ENCODE measurements around the gene ARMC9. TPM values are rescaled to one million over a fixed set of nuclear protein-coding genes. Genes with fewer than 3 reads are reported as not detected.

The ARMC9 gene
- total and polyA plus RNA-seq, 8 donors = 4.5 to 114 (median 11.0) TPM

DNA sequence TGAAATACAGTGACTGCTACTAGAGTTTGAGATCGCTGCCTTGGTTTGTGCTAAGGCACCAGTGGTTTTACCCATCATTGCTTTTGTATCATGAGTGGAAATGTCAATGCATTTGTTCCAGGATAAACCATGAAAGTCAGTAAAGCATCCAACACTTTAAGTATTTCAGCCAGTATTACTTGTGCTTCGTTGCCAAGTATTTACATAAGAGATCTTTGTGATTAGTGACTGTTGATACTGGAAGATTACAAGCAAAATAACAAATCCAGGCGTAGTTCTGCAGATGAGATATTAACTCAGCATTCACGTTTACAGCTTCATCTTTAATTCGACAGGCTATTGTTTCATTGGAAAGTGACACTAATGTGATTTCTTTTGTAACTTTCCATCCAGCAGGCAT lies 106.8 kb downstream of the ARMC9 start:
- no peak for DNase-seq
- WGBS, 5 donors = 29 to 42% (median 35%) methylated on average over 5 of the region's 5 CpGs
- Histone ChIP-seq H3K4me3 (no peak overlapping the region), H3K27me3 (no peaks in the 10 kb centered on the region), H3K27ac (no peak overlapping the region), H3K36me3 (peaks cover 0 to 8% (median 5%) of the 10 kb centered on the region in 4 donors), H3K4me1 (peaks cover 0 to 27% (median 16%) of the 10 kb centered on the region in 4 donors), H3K9me3 (no peaks in the 10 kb centered on the region)
- intact Hi-C loops (cut with DNase I; ENCODE audit: low total_unique reads) = no loop called here
- TF ChIP-seq POLR2A (IDR thresholded peaks at IDR 0.05) (no peak), POLR2AphosphoS5 (IDR thresholded peaks at IDR 0.05) (no peak), EP300 (IDR thresholded peaks at IDR 0.05) (no peak)
- TF ChIP-seq, protein P1, sequence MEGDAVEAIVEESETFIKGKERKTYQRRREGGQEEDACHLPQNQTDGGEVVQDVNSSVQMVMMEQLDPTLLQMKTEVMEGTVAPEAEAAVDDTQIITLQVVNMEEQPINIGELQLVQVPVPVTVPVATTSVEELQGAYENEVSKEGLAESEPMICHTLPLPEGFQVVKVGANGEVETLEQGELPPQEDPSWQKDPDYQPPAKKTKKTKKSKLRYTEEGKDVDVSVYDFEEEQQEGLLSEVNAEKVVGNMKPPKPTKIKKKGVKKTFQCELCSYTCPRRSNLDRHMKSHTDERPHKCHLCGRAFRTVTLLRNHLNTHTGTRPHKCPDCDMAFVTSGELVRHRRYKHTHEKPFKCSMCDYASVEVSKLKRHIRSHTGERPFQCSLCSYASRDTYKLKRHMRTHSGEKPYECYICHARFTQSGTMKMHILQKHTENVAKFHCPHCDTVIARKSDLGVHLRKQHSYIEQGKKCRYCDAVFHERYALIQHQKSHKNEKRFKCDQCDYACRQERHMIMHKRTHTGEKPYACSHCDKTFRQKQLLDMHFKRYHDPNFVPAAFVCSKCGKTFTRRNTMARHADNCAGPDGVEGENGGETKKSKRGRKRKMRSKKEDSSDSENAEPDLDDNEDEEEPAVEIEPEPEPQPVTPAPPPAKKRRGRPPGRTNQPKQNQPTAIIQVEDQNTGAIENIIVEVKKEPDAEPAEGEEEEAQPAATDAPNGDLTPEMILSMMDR (IDR thresholded peaks at IDR 0.05) = no peak

DNA sequence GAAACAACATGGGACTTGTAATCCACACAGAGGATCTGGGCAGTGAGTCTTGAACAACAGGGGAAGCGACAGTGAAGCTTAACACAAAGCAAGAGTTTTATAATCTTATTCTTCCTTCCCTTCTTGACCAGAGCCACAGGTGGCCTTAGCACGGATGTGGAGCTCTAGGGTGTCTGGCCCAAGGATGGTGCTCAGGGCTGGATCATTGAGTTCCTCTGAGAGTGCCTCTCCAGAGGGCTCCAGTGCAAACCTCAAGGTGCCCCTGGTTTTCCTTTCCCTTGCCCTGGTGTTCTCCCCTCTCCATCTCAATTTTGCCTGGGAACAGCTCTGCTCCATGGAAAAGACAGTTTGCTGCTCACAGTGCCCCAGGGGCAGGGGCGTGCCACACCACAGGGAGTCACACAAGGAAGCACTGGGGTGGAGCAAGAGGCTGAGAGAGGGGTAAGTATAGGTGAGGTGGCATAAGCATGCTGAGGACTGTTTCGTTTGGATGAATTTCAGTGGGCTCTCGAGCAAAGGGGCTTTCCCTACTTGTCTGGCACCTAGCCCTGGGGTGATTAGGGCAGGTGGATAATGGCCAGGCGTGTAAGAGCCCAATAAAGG lies 108.5 kb downstream of the ARMC9 start:
- H3K4me1 ChIP-seq = peaks cover 0 to 20% (median 8%) of the 10 kb centered on the region in 4 donors
- no peak for DNase-seq
- 69 to 75% (median 72%) methylated on average over 6 of the region's 6 CpGs for WGBS, 5 donors
- no peaks in the 10 kb centered on the region for H3K27me3 ChIP-seq
- intact Hi-C loops (cut with DNase I; ENCODE audit: low total_unique reads) = no loop called here
- H3K27ac ChIP-seq = no peak overlapping the region
- TF ChIP-seq, protein P1 (IDR thresholded peaks at IDR 0.05) = no peak
- TF ChIP-seq POLR2AphosphoS5 (IDR thresholded peaks at IDR 0.05) (no peak), POLR2A (IDR thresholded peaks at IDR 0.05) (no peak), EP300 (IDR thresholded peaks at IDR 0.05) (no peak)
- H3K4me3 ChIP-seq = no peak overlapping the region
- peaks cover 0 to 5% (median 4%) of the 10 kb centered on the region in 4 donors for H3K36me3 ChIP-seq
- no peaks in the 10 kb centered on the region for H3K9me3 ChIP-seq

DNA sequence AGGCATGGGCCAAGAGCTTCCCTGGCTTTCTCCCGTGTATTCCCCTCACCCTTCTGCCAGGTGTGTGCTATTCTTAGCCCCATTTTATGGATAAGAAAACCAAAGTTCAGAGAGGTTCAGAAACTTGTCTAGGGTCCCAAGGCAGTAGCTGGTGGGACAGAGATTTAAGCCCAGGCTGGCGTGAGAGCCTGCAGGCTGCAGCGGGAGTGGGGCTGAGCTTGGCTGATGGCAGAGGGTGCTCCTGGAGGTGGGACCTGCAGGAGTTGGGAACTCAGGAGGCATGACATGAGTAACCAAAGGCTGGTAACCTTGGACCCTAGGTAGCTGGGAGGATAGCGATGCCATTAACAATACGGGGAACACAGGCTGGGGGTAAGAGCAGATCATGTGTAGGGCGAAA lies 109.8 kb downstream of the ARMC9 start:
- intact Hi-C loops (cut with DNase I; ENCODE audit: low total_unique reads) = no loop called here
- Histone ChIP-seq H3K4me1 (peaks cover 0 to 20% (median 8%) of the 10 kb centered on the region in 4 donors), H3K36me3 (peaks cover 0 to 5% (median 4%) of the 10 kb centered on the region in 4 donors), H3K4me3 (no peak overlapping the region), H3K27me3 (no peaks in the 10 kb centered on the region), H3K27ac (no peak overlapping the region), H3K9me3 (no peaks in the 10 kb centered on the region)
- no peak for DNase-seq
- TF ChIP-seq POLR2A (IDR thresholded peaks at IDR 0.05) = no peak
- TF ChIP-seq, protein P1 (IDR thresholded peaks at IDR 0.05) = no peak
- no peak for TF ChIP-seq POLR2AphosphoS5 (IDR thresholded peaks at IDR 0.05)
- TF ChIP-seq EP300 (IDR thresholded peaks at IDR 0.05) = no peak
- 91 to 99% (median 94%) methylated on average over 6 of the region's 6 CpGs for WGBS, 5 donors

DNA sequence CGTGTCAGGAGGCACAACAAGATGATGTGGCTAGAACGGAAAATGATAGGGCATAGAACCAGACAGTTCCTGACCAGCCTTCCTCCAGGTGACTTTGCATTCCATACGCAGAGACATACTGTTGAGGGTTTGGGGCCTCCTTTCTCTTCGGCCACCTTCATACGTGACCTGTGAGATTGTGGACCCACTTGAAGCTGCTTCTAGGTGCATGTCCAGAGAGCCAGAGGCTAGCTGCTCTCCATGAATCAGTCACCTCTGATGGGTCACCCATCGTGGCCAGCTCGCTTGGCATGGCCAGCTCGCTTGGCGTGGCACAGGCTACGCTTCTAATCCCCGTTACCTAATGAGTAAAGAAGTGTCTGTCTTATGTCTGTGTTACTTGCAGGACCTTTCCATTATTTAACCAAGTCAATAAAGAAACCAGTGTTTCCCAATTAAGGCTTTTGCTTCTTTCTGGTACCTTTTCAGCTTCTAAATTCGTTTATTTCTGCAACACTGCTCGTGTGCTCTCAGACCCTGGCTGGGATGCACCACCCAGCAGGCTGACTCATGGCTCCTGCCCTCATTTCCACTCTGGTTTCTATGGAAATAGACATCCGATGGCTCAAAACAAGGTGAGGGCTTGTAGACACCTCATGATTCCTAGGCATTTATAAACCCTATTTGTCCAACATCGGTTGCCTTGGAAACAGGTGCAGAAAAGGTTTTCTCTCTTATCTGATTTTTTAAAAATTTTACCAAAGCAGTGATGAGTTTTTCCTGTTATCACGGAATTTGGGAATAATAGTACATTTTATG lies 110.4 kb downstream of the ARMC9 start:
- 87 to 93% (median 91%) methylated on average over 16 of the region's 16 CpGs for WGBS, 5 donors
- no peaks in the 10 kb centered on the region for H3K27me3 ChIP-seq
- H3K36me3 ChIP-seq = peaks cover 0 to 5% (median 2%) of the 10 kb centered on the region in 4 donors
- intact Hi-C loops (cut with DNase I; ENCODE audit: low total_unique reads) = no loop called here
- no peak overlapping the region for H3K4me3 ChIP-seq
- H3K4me1 ChIP-seq = peaks cover 0 to 20% (median 8%) of the 10 kb centered on the region in 4 donors
- H3K27ac ChIP-seq = no peak overlapping the region
- DNase-seq = no peak
- TF ChIP-seq POLR2A (IDR thresholded peaks at IDR 0.05) (no peak), POLR2AphosphoS5 (IDR thresholded peaks at IDR 0.05) (no peak)
- no peaks in the 10 kb centered on the region for H3K9me3 ChIP-seq
